ENCODE results near the gene NFE2.

DNA sequence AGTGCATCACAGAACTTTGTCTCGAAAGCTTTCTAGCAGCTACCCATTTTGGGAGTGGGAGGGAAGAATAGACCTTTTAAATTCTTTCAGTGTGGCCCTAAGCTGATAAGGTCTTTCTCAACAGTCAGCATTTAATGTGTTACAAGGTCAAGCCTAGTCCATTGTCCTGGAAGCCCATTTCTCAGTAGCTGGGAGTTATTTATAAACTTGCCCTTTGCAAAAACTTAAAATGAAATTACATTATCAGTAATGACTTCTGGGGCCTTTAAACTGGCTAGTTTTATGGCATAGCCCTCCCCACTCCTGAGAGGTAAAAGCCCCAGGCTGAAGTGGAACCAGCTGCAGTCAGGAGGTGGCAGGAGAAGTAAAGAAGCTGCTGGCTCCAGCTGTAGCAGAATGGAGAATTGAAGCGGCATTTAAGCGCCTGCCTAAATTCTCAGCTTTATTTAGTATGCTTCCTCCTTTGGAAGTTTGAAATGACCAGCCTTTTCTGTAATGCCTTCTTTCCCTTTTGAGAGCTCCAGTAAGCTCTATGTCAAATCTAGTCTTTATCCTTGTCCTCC is 36.5 kb upstream of the NFE2 start:
- TF ChIP-seq RAD21 (IDR thresholded peaks at IDR 0.05) (peak; percentile 38), RXRA (IDR thresholded peaks at IDR 0.05) (peak; percentile 18 to 24)
- TF ChIP-seq, protein P1, sequence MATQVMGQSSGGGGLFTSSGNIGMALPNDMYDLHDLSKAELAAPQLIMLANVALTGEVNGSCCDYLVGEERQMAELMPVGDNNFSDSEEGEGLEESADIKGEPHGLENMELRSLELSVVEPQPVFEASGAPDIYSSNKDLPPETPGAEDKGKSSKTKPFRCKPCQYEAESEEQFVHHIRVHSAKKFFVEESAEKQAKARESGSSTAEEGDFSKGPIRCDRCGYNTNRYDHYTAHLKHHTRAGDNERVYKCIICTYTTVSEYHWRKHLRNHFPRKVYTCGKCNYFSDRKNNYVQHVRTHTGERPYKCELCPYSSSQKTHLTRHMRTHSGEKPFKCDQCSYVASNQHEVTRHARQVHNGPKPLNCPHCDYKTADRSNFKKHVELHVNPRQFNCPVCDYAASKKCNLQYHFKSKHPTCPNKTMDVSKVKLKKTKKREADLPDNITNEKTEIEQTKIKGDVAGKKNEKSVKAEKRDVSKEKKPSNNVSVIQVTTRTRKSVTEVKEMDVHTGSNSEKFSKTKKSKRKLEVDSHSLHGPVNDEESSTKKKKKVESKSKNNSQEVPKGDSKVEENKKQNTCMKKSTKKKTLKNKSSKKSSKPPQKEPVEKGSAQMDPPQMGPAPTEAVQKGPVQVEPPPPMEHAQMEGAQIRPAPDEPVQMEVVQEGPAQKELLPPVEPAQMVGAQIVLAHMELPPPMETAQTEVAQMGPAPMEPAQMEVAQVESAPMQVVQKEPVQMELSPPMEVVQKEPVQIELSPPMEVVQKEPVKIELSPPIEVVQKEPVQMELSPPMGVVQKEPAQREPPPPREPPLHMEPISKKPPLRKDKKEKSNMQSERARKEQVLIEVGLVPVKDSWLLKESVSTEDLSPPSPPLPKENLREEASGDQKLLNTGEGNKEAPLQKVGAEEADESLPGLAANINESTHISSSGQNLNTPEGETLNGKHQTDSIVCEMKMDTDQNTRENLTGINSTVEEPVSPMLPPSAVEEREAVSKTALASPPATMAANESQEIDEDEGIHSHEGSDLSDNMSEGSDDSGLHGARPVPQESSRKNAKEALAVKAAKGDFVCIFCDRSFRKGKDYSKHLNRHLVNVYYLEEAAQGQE (IDR thresholded peaks at IDR 0.05) = no peak
